PC-9 (cell line): ENCODE data around the gene CCDC106. TPM values are rescaled to one million over a fixed set of nuclear protein-coding genes. Genes with fewer than 3 reads are reported as not detected.

Experiments
- BruUV-seq: library from RNA; stranded (reverse); fragments of 400-500 nt; replicated peaks from 2 replicates; lab custom pipeline; 2021; lab: Mats Ljungman, UMichigan
- CTCF ChIA-PET: fragments of 300-600 bp; sonication (Branson Sonifier 250); formaldehyde crosslinking; loops from one replicate; lab custom pipeline; 2022; ENCODE audit warnings: antibody characterized with exemption; lab: Charles Lee
- POLR2A ChIA-PET: fragments of 300-600 bp; sonication (Branson Sonifier 250); formaldehyde crosslinking; loops from one replicate; lab custom pipeline; 2022; ENCODE audit warnings: antibody characterized with exemption; ENCODE audit not compliant: unreplicated experiment; lab: Charles Lee
- DNase-seq, 2 experiments: peaks; one replicate each; pipeline versions ENCODE4 v3.0.0 to v3.0.0-alpha.2; 2015 to 2022; ENCODE audit warnings: mixed read lengths in 1 of 2
- H2AFZ ChIP-seq: fragments of 200-600 bp; sonication (generic); 2 replicates; pipeline ENCODE4 v1.8.1; 2017; ENCODE audit warnings: antibody characterized with exemption
- H3F3A ChIP-seq: fragments of 200-600 bp; sonication (generic); 2 replicates; pipeline ENCODE4 v1.8.1; 2017; ENCODE audit warnings: antibody characterized with exemption, mild to moderate bottlenecking, low read depth; ENCODE audit not compliant: insufficient read depth
- H3K27ac ChIP-seq: fragments of 200-600 bp; sonication (generic); 2 replicates; pipeline ENCODE4 v1.6.1; 2016; ENCODE audit warnings: mixed run types
- H3K27me3 ChIP-seq: fragments of 200-600 bp; sonication (generic); 2 replicates; pipeline ENCODE4 v1.6.1; 2016; ENCODE audit warnings: low read depth, mixed run types; ENCODE audit not compliant: insufficient read depth
- H3K36me3 ChIP-seq: fragments of 200-600 bp; sonication (generic); 2 replicates; pipeline ENCODE4 v1.6.1; 2016; ENCODE audit warnings: low read depth, mixed run types
- H3K4me1 ChIP-seq: fragments of 200-600 bp; sonication (generic); replicated peaks from 2 replicates; pipeline ENCODE4 v1.6.1; 2016; ENCODE audit warnings: mixed run types; ENCODE audit not compliant: insufficient read depth
- H3K4me2 ChIP-seq: fragments of 200-600 bp; sonication (generic); 2 replicates; pipeline ENCODE4 v1.6.1; 2017; ENCODE audit warnings: mixed run types
- H3K4me3 ChIP-seq: fragments of 200-600 bp; sonication (generic); 2 replicates; pipeline ENCODE4 v1.6.1; 2016; ENCODE audit warnings: mixed run types
- H3K79me2 ChIP-seq: fragments of 200-600 bp; sonication (generic); 2 replicates; pipeline ENCODE4 v1.6.1; 2017; ENCODE audit warnings: low read depth, mixed run types
- H3K9me2 ChIP-seq: fragments of 200-600 bp; sonication (generic); 2 replicates; pipeline ENCODE4 v1.8.1; 2017; ENCODE audit warnings: mild to moderate bottlenecking; ENCODE audit not compliant: insufficient read depth
- H3K9me3 ChIP-seq: fragments of 200-600 bp; sonication (generic); 2 replicates; pipeline ENCODE4 v1.8.1; 2016; ENCODE audit warnings: low read depth; ENCODE audit not compliant: insufficient read depth
- H4K20me1 ChIP-seq: fragments of 200-600 bp; sonication (generic); 2 replicates; pipeline ENCODE4 v1.8.1; 2017; ENCODE audit not compliant: insufficient read depth
- EZH2 ChIP-seq: fragments of 200-600 bp; sonication (generic); IDR thresholded peaks from 2 replicates; pipeline ENCODE4 v1.8.0; 2017; ENCODE audit warnings: antibody characterized with exemption, low read depth
- intact Hi-C: fragments of 100-400 bp; cut with micrococcal nuclease; formaldehyde crosslinking; loops from one replicate; pipeline ENCODE4 v1.10.0; 2022; ENCODE audit not compliant: unreplicated experiment
- total RNA-seq: library from RNA; stranded (reverse); gene quantifications from 2 replicates; pipeline ENCODE4 v1.2.3, GENCODE V29; 2021
- TF ChIP-seq, protein P1 (sequence below): fragments of 200-600 bp; sonication (generic); conservative IDR thresholded peaks from 2 replicates; pipeline ENCODE4 v1.6.1; 2017; ENCODE audit warnings: mixed run types, antibody characterized with exemption, mild to moderate bottlenecking, moderate library complexity

The CCDC106 gene
- total RNA-seq, 1 experiment from 2014 or later: 3.2 TPM

DNA sequence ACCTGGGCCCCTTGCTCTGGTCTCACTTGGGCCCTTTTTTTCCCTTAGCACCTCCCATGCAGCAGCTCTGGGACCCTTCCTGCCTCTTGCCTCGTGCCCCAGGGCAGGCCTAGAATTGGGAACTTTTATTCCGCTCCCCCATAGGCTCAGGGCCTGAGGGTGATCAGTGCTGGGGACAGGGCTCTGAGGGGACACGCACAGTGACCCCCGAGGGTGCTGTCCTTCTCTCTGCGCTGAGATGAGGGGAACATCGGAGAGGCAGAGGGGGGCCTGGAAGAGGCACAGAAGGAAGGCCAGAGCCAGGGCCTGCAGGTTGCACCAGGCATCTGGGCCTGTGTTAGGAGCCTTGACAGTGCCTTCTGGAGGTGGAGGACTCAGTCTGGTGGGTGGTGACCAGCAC is 37.8 kb downstream of the CCDC106 start:
- ChIA-PET CTCF (no interaction called here), POLR2A (no interaction called here)
- Histone ChIP-seq H2AFZ (no peak overlapping the region), H3F3A (no peaks in the 10 kb centered on the region), H4K20me1 (peaks cover 53% of the 10 kb centered on the region), H3K4me1 (no peaks in the 10 kb centered on the region), H3K4me2 (no peak overlapping the region), H3K79me2 (peaks cover 18% of the 10 kb centered on the region), H3K9me2 (no peaks in the 10 kb centered on the region), H3K36me3 (peaks cover 21% of the 10 kb centered on the region), H3K9me3 (no peaks in the 10 kb centered on the region), H3K27ac (no peak overlapping the region), H3K4me3 (no peak overlapping the region), H3K27me3 (no peaks in the 10 kb centered on the region)
- no peak for DNase-seq
- intact Hi-C loops: no loop called here
- BruUV-seq: no TSS peak
- TF ChIP-seq EZH2: no peak
- TF ChIP-seq, protein P1, sequence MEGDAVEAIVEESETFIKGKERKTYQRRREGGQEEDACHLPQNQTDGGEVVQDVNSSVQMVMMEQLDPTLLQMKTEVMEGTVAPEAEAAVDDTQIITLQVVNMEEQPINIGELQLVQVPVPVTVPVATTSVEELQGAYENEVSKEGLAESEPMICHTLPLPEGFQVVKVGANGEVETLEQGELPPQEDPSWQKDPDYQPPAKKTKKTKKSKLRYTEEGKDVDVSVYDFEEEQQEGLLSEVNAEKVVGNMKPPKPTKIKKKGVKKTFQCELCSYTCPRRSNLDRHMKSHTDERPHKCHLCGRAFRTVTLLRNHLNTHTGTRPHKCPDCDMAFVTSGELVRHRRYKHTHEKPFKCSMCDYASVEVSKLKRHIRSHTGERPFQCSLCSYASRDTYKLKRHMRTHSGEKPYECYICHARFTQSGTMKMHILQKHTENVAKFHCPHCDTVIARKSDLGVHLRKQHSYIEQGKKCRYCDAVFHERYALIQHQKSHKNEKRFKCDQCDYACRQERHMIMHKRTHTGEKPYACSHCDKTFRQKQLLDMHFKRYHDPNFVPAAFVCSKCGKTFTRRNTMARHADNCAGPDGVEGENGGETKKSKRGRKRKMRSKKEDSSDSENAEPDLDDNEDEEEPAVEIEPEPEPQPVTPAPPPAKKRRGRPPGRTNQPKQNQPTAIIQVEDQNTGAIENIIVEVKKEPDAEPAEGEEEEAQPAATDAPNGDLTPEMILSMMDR: no peak

DNA sequence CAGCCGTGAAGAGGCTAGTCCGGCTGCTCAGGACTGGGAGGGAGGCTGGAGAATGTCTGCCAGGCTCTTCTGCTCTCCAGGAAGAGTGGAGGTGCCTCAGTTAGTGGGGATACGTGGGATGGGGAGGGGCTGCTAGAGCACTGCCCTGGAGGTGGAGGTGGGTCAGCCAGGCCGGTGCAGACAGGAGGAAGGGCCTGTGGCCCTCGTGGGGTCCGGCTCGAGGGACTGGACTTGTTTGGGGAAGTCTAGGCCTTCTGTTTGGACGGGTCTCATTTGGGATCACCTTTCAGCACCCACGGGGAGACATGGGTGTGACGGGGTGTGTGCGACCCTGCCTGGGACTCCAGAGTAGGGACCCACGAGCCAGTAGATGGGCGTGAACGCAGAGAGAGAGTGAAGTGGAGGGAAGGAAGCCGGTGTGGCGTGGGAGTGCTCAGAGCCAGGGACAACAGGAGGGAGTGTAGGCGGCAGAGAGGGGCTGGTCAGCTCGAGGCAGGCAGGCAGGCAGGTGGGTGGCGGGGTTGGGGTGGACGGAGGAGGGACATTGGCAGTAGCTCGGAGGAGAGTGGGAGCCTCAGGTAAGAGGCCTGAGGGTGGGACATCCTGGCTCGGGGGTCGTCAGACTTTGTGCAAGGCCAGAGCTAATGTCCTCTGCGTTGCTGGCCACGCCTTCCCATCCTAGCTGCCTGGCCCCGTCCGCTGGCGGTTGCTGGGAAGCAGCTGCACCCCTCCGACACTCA is 38.5 kb downstream of the CCDC106 start:
- TF ChIP-seq, protein P1: no peak
- no peak for TF ChIP-seq EZH2
- H3K9me2 ChIP-seq: no peaks in the 10 kb centered on the region
- no peak overlapping the region for H2AFZ ChIP-seq
- no peak overlapping the region for H3K27ac ChIP-seq
- peaks cover 46% of the 10 kb centered on the region for H4K20me1 ChIP-seq
- CTCF ChIA-PET: no interaction called here
- H3K79me2 ChIP-seq: peaks cover 11% of the 10 kb centered on the region
- H3F3A ChIP-seq: no peaks in the 10 kb centered on the region
- H3K36me3 ChIP-seq: peaks cover 14% of the 10 kb centered on the region; the same call in 1 of the 2 replicates
- no peaks in the 10 kb centered on the region for H3K4me1 ChIP-seq
- BruUV-seq: no TSS peak
- DNase-seq: no peak
- H3K4me2 ChIP-seq: no peak overlapping the region
- no peaks in the 10 kb centered on the region for H3K27me3 ChIP-seq
- POLR2A ChIA-PET: no interaction called here
- intact Hi-C loops: no loop called here
- H3K4me3 ChIP-seq: no peak overlapping the region
- no peaks in the 10 kb centered on the region for H3K9me3 ChIP-seq

DNA sequence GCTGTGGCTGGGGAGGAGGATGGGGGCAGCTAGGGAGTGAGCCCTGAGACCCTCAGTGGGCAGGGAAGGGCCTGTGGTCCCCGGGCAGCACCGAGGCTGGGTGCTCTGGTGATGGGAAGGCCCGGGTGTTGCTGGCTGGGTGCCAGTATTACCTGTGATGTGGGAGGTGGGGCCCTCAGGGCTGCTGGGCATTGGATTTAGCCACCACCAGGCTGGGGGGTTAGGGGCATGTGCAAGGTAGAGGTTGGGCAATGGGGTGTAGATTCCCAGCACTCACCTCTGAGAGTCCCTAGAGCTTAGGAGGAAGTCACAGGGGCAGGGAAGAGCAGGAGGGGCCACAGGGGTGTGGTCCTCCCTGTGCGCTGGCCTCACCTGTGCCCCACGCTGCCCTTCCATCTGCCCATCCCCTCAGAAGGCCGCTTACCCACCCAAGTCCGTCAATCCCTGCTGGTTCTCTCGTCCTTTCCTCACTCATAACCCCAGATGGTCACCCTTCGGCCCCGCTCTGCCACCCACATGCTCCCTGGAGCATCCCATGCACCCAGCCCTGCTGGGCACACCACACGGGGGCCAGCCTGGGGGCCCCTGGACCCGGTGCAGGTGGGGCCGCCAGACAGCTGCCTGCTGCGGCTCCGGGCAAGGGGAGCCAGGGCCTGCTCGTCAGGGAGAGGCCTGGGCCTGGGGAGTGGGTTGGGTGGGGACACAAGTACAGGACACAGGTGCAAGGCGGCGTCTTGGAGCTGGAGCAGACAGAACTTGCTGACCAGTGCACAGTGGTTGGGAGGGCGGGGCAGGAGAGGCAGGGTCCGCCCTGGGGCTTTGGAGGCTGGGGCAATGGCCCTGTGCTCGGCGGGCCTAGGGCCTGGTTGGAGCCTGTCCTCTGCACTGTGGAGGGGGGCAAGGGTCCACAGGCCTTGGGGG is 39.5 kb downstream of the CCDC106 start:
- Histone ChIP-seq H3K9me3 (no peaks in the 10 kb centered on the region), H3K9me2 (no peaks in the 10 kb centered on the region), H3K4me3 (no peak overlapping the region), H3K36me3 (peaks cover 5% of the 10 kb centered on the region; the same call in 1 of the 2 replicates), H3K27ac (no peak overlapping the region), H2AFZ (no peak overlapping the region), H3K27me3 (no peaks in the 10 kb centered on the region), H3K4me2 (no peak overlapping the region), H3K79me2 (peaks cover 9% of the 10 kb centered on the region), H4K20me1 (peaks cover 37% of the 10 kb centered on the region), H3K4me1 (no peaks in the 10 kb centered on the region), H3F3A (no peaks in the 10 kb centered on the region)
- no peak for DNase-seq
- ChIA-PET CTCF (no interaction called here), POLR2A (no interaction called here)
- TF ChIP-seq, protein P1: no peak
- no peak for TF ChIP-seq EZH2
- BruUV-seq: no TSS peak
- intact Hi-C loops: no loop called here
